Thyroid gland (tissue), 4 donors: ENCODE data around the gene GCN1.
"Not testable (repeated sequence)": the region's sequence is repeated elsewhere in the genome, so short reads cannot be mapped to it uniquely, and the experiment has no call there.

ENCODE experiments used
- CTCF ChIP-seq, 6 experiments: fragments of 200-600 bp in 3 of 6; fragments of 450-650 bp in 3 of 6; sonication (generic) in 3 of 6; IDR thresholded peaks; one replicate each; pipeline ENCODE4 v1.5.1; 2016 to 2019; ENCODE audit warnings: antibody characterized with exemption in 6 of 6, mild to moderate bottlenecking in 2 of 6, inconsistent platforms in 1 of 6, moderate library complexity in 1 of 6
- POLR2A ChIP-seq, 2 donors: fragments of 450-650 bp; IDR thresholded peaks; one replicate each; pipeline ENCODE4 v1.6.1; 2017; ENCODE audit warnings: antibody characterized with exemption in 2 of 2, mild to moderate bottlenecking in 2 of 2, moderate library complexity in 1 of 2

GRCh38 chr12:120193286-120193685, 1.2 kb downstream of the GCN1 start:
- TF ChIP-seq POLR2A, CTCF (IDR thresholded peaks at IDR 0.05): not testable (repeated sequence)
